H1 (cell line): ENCODE measurements around the gene SFTPA2. TPM values are rescaled to one million over a fixed set of nuclear protein-coding genes. Genes with fewer than 3 reads are reported as not detected.
"Not testable (repeated sequence)": the region's sequence is repeated elsewhere in the genome, so short reads cannot be mapped to it uniquely, and the experiment has no call there.

Experiments used
- CTCF ChIA-PET: fragments of 300-600 bp; sonication (Branson Sonifier 250); formaldehyde crosslinking; loops from one replicate; lab custom pipeline; 2021; ENCODE audit not compliant: partially characterized antibody; lab: Charles Lee
- POLR2A ChIA-PET: fragments of 300-600 bp; sonication (Branson Sonifier 250); formaldehyde crosslinking; loops from one replicate; lab custom pipeline; 2021; ENCODE audit warnings: inconsistent platforms; ENCODE audit not compliant: partially characterized antibody; lab: Charles Lee
- DNase-seq, 2 experiments: peaks; one replicate each; pipeline versions ENCODE4 v3.0.0 to v3.0.0-alpha.2; 2010 to 2022; ENCODE audit warnings: low spot score in 2 of 2, low read depth in 1 of 2, mixed read lengths in 1 of 2
- FAIRE-seq: peaks from 2 replicates; lab custom pipeline; 2011; peaks lifted over from hg19 to GRCh38; lab: Jason Lieb, UNC
- H2AFZ ChIP-seq: 2 replicates; pipeline ENCODE4 v1.8.1; 2012; ENCODE audit warnings: low read length, inconsistent platforms
- H2AK5ac ChIP-seq: 2 replicates; pipeline ENCODE4 v1.6.1; 2013; ENCODE audit warnings: low read depth, low read length
- H2BK120ac ChIP-seq: replicated peaks from 2 replicates; pipeline ENCODE3; 2013; ENCODE audit warnings: low read depth, low read length, inconsistent platforms
- H2BK12ac ChIP-seq: 2 replicates; pipeline ENCODE4 v1.6.1; 2013; ENCODE audit warnings: low read depth, low read length
- H2BK15ac ChIP-seq: 2 replicates; pipeline ENCODE4 v1.6.1; 2013; ENCODE audit warnings: low read length
- H2BK20ac ChIP-seq: 2 replicates; pipeline ENCODE4 v1.6.1; 2013; ENCODE audit warnings: low read length
- H2BK5ac ChIP-seq: 2 replicates; pipeline ENCODE4 v1.6.1; 2013; ENCODE audit warnings: low read depth, low read length
- H3K14ac ChIP-seq: 2 replicates; pipeline ENCODE4 v1.6.1; 2013; ENCODE audit warnings: inconsistent platforms; ENCODE audit not compliant: insufficient read length
- H3K18ac ChIP-seq: 2 replicates; pipeline ENCODE4 v1.6.1; 2013; ENCODE audit warnings: low read length; ENCODE audit errors: extremely low read depth
- H3K23ac ChIP-seq: 2 replicates; pipeline ENCODE4 v1.6.1; 2013; ENCODE audit warnings: inconsistent platforms; ENCODE audit not compliant: insufficient read length
- H3K23me2 ChIP-seq: 2 replicates; pipeline ENCODE4 v1.6.1; 2013; ENCODE audit warnings: low read depth, low read length
- H3K27ac ChIP-seq: 2 replicates; pipeline ENCODE4 v1.6.1; 2011; ENCODE audit warnings: low read depth, low read length, inconsistent platforms
- H3K27me3 ChIP-seq, 4 experiments: replicated peaks in 1 of 4; 1 replicate in 1 of 4; 2 replicates in 3 of 4; pipeline versions ENCODE4 v1.6.1 to v1.8.1; 2011 to 2013; ENCODE audit warnings: low read length in 3 of 4, mild to moderate bottlenecking in 3 of 4, inconsistent platforms in 2 of 4, mixed read lengths in 2 of 4, moderate library complexity in 1 of 4; ENCODE audit not compliant: control insufficient read depth in 3 of 4, insufficient read depth in 3 of 4; ENCODE audit errors: extremely low read depth in 1 of 4
- H3K36me3 ChIP-seq, 4 experiments: 2 replicates each; pipeline versions ENCODE4 v1.6.1 to v1.8.1; 2011 to 2013; ENCODE audit warnings: mild to moderate bottlenecking in 4 of 4, low read length in 3 of 4, moderate library complexity in 2 of 4, control low read depth in 1 of 4, inconsistent platforms in 1 of 4; ENCODE audit not compliant: insufficient read depth in 4 of 4, control insufficient read depth in 2 of 4
- H3K4ac ChIP-seq: replicated peaks from 2 replicates; pipeline ENCODE3; 2013; ENCODE audit warnings: low read length, low read depth, mixed read lengths, inconsistent platforms; ENCODE audit not compliant: insufficient read length
- H3K4me1 ChIP-seq, 4 experiments: replicated peaks in 1 of 4; 1 replicate in 1 of 4; 2 replicates in 3 of 4; pipeline versions ENCODE4 v1.6.1 to v1.8.1; 2011 to 2013; ENCODE audit warnings: low read length in 3 of 4, inconsistent platforms in 2 of 4, mixed read lengths in 1 of 4; ENCODE audit not compliant: insufficient read depth in 4 of 4, control insufficient read depth in 3 of 4
- H3K4me2 ChIP-seq, 2 experiments: 2 replicates each; pipeline versions ENCODE4 v1.6.1 to v1.8.1; 2011 to 2013; ENCODE audit warnings: low read depth in 2 of 2, low read length in 2 of 2, control low read depth in 1 of 2, inconsistent platforms in 1 of 2, mild to moderate bottlenecking in 1 of 2; ENCODE audit not compliant: insufficient read depth in 1 of 2
- H3K4me3 ChIP-seq, 4 experiments: fragments of 200-600, 300-600 bp in 1 of 4; sonication (generic), shearing (Covaris generic), sonication (Bioruptor Twin) in 1 of 4; 2 replicates each; pipeline versions ENCODE4 v1.5.1 to v1.8.1; 2011 to 2016; ENCODE audit warnings: low read length in 4 of 4, low read depth in 3 of 4, control low read depth in 2 of 4, inconsistent platforms in 2 of 4, mild to moderate bottlenecking in 2 of 4, mixed read lengths in 1 of 4, moderate library complexity in 1 of 4; ENCODE audit not compliant: insufficient read depth in 2 of 4; ENCODE audit errors: extremely low read depth in 1 of 4
- H3K56ac ChIP-seq: replicated peaks from 2 replicates; pipeline ENCODE3; 2013; ENCODE audit warnings: low read depth, mild to moderate bottlenecking, mixed read lengths, low read length, inconsistent platforms; ENCODE audit not compliant: insufficient read length
- H3K79me1 ChIP-seq: 2 replicates; pipeline ENCODE4 v1.6.1; 2013; ENCODE audit warnings: low read depth, low read length, control low read depth
- H3K79me2 ChIP-seq, 2 experiments: 2 replicates each; pipeline versions ENCODE4 v1.6.1 to v1.8.1; 2012 to 2013; ENCODE audit warnings: low read length in 2 of 2, mild to moderate bottlenecking in 2 of 2, inconsistent platforms in 1 of 2; ENCODE audit not compliant: insufficient read depth in 2 of 2, control insufficient read depth in 1 of 2
- H3K9ac ChIP-seq, 4 experiments: replicated peaks in 1 of 4; 1 replicate in 1 of 4; 2 replicates in 3 of 4; pipeline versions ENCODE4 v1.6.1 to v1.8.1; 2011 to 2013; ENCODE audit warnings: low read depth in 3 of 4, low read length in 3 of 4, control low read depth in 2 of 4, mild to moderate bottlenecking in 2 of 4, moderate library complexity in 2 of 4, inconsistent platforms in 1 of 4; ENCODE audit errors: extremely low read depth in 1 of 4
- H3K9me3 ChIP-seq, 2 experiments: 2 replicates each; pipeline versions ENCODE4 v1.6.1 to v1.8.1; 2012 to 2013; ENCODE audit warnings: mild to moderate bottlenecking in 2 of 2, moderate library complexity in 2 of 2, control low read depth in 1 of 2, inconsistent platforms in 1 of 2, low read depth in 1 of 2, low read length in 1 of 2, mixed read lengths in 1 of 2; ENCODE audit not compliant: insufficient read depth in 2 of 2
- H4K20me1 ChIP-seq, 2 experiments: replicated peaks in 1 of 2; 2 replicates each; pipeline versions ENCODE3 to v1.8.1; 2011 to 2013; ENCODE audit warnings: inconsistent platforms in 2 of 2, low read length in 2 of 2, mild to moderate bottlenecking in 1 of 2; ENCODE audit not compliant: insufficient read depth in 2 of 2, control insufficient read depth in 1 of 2
- H4K5ac ChIP-seq: 2 replicates; pipeline ENCODE4 v1.6.1; 2013; ENCODE audit warnings: low read length, low read depth, mixed read lengths, inconsistent platforms; ENCODE audit not compliant: insufficient read length
- H4K8ac ChIP-seq: 2 replicates; pipeline ENCODE4 v1.8.0; 2013; ENCODE audit warnings: mild to moderate bottlenecking, moderate library complexity, low read length, inconsistent platforms; ENCODE audit not compliant: insufficient read depth; ENCODE audit errors: extremely low read depth
- H4K91ac ChIP-seq: replicated peaks from 2 replicates; pipeline ENCODE3; 2013; ENCODE audit warnings: low read length, mixed read lengths, inconsistent platforms; ENCODE audit not compliant: insufficient read length
- ATF2 ChIP-seq: IDR thresholded peaks from 2 replicates; pipeline ENCODE4 v1.6.1; 2012; ENCODE audit warnings: low read length, inconsistent platforms
- WGBS, 2 experiments: shearing (Covaris generic) in 1 of 2; methylation state at CpG; one replicate each; pipeline versions ENCODE4 v1.1.6 to v1.1.7; 2013 to 2015; ENCODE audit warnings: low lambda C conversion rate in 2 of 2, mixed read lengths in 2 of 2, inconsistent platforms in 1 of 2, low coverage in 1 of 2, missing lambda C conversion rate in 1 of 2; ENCODE audit not compliant: insufficient replicate concordance in 2 of 2, insufficient coverage in 1 of 2, insufficient read length in 1 of 2; ENCODE audit errors: extremely low coverage in 1 of 2, missing lambda C conversion rate in 1 of 2; 5-methylcytosine and 5-hydroxymethylcytosine counted together
- polyA plus RNA-seq, 7 experiments: library from polyadenylated mRNA; depleted of rRNA in 3 of 7; stranded (reverse) in 5 of 7; unstranded in 2 of 7; fragments of >200 nt in 5 of 7; fragments of 200-250 nt in 2 of 7; gene quantifications; 1 replicate in 5 of 7; 2 replicates in 1 of 7; 4 replicates in 1 of 7; pipeline versions ENCODE4 v1.2.1 to v1.2.3, GENCODE V29; 2011 to 2013; ENCODE audit warnings: missing spikeins in 2 of 7, mixed read lengths in 2 of 7
- total RNA-seq: library from RNA; stranded (reverse); fragmentation: NEBNext Ultra II Directional; extraction: Animal tissue kit (Norgen Biotek cat#: 25700); gene quantifications from 2 replicates; pipeline ENCODE4 v1.2.1, GENCODE V29; 2021

SFTPA2 gene
- total and polyA plus RNA-seq, 2 of the 8 experiments (the other 6 are each of a cell fraction or from before 2014, with no cell fraction given): not detected

- no peak for TF ChIP-seq ATF2
Observed at GRCh38 chr10:79547973-79548372, 12.2 kb downstream of the SFTPA2 start (continued).

GRCh38 chr10:79547128-79547527 lies 13.1 kb downstream of the SFTPA2 start:
- H3K79me2 ChIP-seq, H4K91ac ChIP-seq, H3K4me1 ChIP-seq, H3K56ac ChIP-seq, H4K5ac ChIP-seq, H3K4me2 ChIP-seq, H3K79me1 ChIP-seq, DNase-seq, H3K18ac ChIP-seq, H2BK12ac ChIP-seq, H4K8ac ChIP-seq, H2BK5ac ChIP-seq, H3K4me3 ChIP-seq, H3K27me3 ChIP-seq, H4K20me1 ChIP-seq, H3K4ac ChIP-seq, H3K9ac ChIP-seq, H3K23ac ChIP-seq, H2BK120ac ChIP-seq, H3K9me3 ChIP-seq, H3K14ac ChIP-seq, H2AFZ ChIP-seq, H2BK20ac ChIP-seq, H3K36me3 ChIP-seq, H3K27ac ChIP-seq, H3K23me2 ChIP-seq, H2BK15ac ChIP-seq, FAIRE-seq, POLR2A ChIA-PET, H2AK5ac ChIP-seq: not testable (repeated sequence)
- CTCF ChIA-PET: interaction anchor here (1.4 kb wide), 1 partner anchor 16 kb away, joined by 5 read pairs; no protein-coding TSS in a partner anchor
- 94% methylated on average over 2 of the region's 2 CpGs; no CpG with 5 or more reads in 1 of the 2 experiments for WGBS, 2 experiments
